CD14-positive monocyte (primary cell): ENCODE results near the gene POLE2. TPM values are rescaled to one million over a fixed set of nuclear protein-coding genes. Genes with fewer than 3 reads are reported as not detected.

Experiments
- DNase-seq, 3 donors: peaks; one replicate each; pipeline ENCODE4 v3.0.0-alpha.2; 2011 to 2022
- H2AFZ ChIP-seq: 2 replicates; pipeline ENCODE4 v1.6.0; 2012; ENCODE audit warnings: mild to moderate bottlenecking, low read depth, low read length, inconsistent platforms; ENCODE audit not compliant: insufficient read depth, poor library complexity, severe bottlenecking
- H3K27ac ChIP-seq, 2 donors: 1 replicate in 1 of 2; 2 replicates in 1 of 2; pipeline ENCODE4 v1.5.1; 2012 to 2013; ENCODE audit warnings: low read length in 2 of 2, control low read depth in 1 of 2, inconsistent platforms in 1 of 2, low read depth in 1 of 2, mild to moderate bottlenecking in 1 of 2
- H3K27me3 ChIP-seq, 2 donors: one replicate each; pipeline versions ENCODE4 v1.6.0 to v1.6.1; 2011 to 2013; ENCODE audit warnings: low read length in 2 of 2; ENCODE audit not compliant: control insufficient read depth in 2 of 2, insufficient read depth in 2 of 2
- H3K36me3 ChIP-seq, 2 donors: replicated peaks in 1 of 2; 1 replicate in 1 of 2; 2 replicates in 1 of 2; pipeline versions ENCODE4 v1.5.1 to v1.6.1; 2012 to 2013; ENCODE audit warnings: low read length in 2 of 2, control low read depth in 1 of 2, inconsistent platforms in 1 of 2, mild to moderate bottlenecking in 1 of 2; ENCODE audit not compliant: insufficient read depth in 2 of 2, control insufficient read depth in 1 of 2
- H3K4me1 ChIP-seq, 2 donors: 1 replicate in 1 of 2; 2 replicates in 1 of 2; pipeline versions ENCODE4 v1.5.1 to v1.6.1; 2012 to 2013; ENCODE audit warnings: low read length in 2 of 2, control low read depth in 1 of 2, inconsistent platforms in 1 of 2, mild to moderate bottlenecking in 1 of 2, moderate library complexity in 1 of 2; ENCODE audit not compliant: insufficient read depth in 2 of 2, control insufficient read depth in 1 of 2
- H3K4me2 ChIP-seq: replicated peaks from 2 replicates; pipeline ENCODE3; 2012; ENCODE audit warnings: low read length, moderate library complexity, mild to moderate bottlenecking; ENCODE audit not compliant: poor library complexity, severe bottlenecking; ENCODE audit errors: extremely low read depth
- H3K4me3 ChIP-seq, 3 experiments: fragments of 200-600 bp in 1 of 3; sonication (generic) in 1 of 3; replicated peaks in 1 of 3; 1 replicate in 2 of 3; 2 replicates in 1 of 3; pipeline ENCODE4 v1.5.1; 2011 to 2013; ENCODE audit warnings: low read length in 3 of 3, mild to moderate bottlenecking in 3 of 3, control low read depth in 2 of 3, low read depth in 2 of 3, inconsistent platforms in 1 of 3, moderate library complexity in 1 of 3
- H3K79me2 ChIP-seq: 2 replicates; pipeline ENCODE4 v1.6.0; 2012; ENCODE audit warnings: mild to moderate bottlenecking, control low read depth, inconsistent platforms, low read length, moderate library complexity; ENCODE audit not compliant: insufficient read depth
- H3K9ac ChIP-seq: 2 replicates; pipeline ENCODE4 v1.6.0; 2017; ENCODE audit warnings: low read length, mild to moderate bottlenecking; ENCODE audit not compliant: insufficient read depth, poor library complexity, severe bottlenecking
- H3K9me3 ChIP-seq, 2 donors: replicated peaks in 1 of 2; 1 replicate in 1 of 2; 2 replicates in 1 of 2; pipeline versions ENCODE4 v1.5.1 to v1.6.1; 2012 to 2013; ENCODE audit warnings: low read length in 2 of 2, control low read depth in 1 of 2; ENCODE audit not compliant: control insufficient read depth in 1 of 2, insufficient read depth in 1 of 2
- H4K20me1 ChIP-seq: 2 replicates; pipeline ENCODE4 v1.6.0; 2012; ENCODE audit warnings: mild to moderate bottlenecking, low read length, control low read depth, moderate library complexity; ENCODE audit not compliant: insufficient read depth
- H3K27ac Mint-ChIP-seq, 7 donors: one replicate each; pipeline ENCODE4 v1.8.0; 2020; ENCODE audit warnings: mild to moderate bottlenecking in 7 of 7, mixed read lengths in 7 of 7, moderate library complexity in 6 of 7, inconsistent platforms in 2 of 7
- H3K27me3 Mint-ChIP-seq, 3 donors: one replicate each; pipeline ENCODE4 v1.8.0; 2021 to 2022; ENCODE audit warnings: low read depth in 3 of 3, mild to moderate bottlenecking in 3 of 3, mixed read lengths in 3 of 3, moderate library complexity in 3 of 3, inconsistent platforms in 1 of 3
- H3K36me3 Mint-ChIP-seq, 2 donors: one replicate each; pipeline ENCODE4 v1.8.0; 2020; ENCODE audit warnings: mixed read lengths in 2 of 2, inconsistent platforms in 1 of 2, mild to moderate bottlenecking in 1 of 2
- H3K4me1 Mint-ChIP-seq: one replicate; pipeline ENCODE4 v1.8.0; 2020; ENCODE audit warnings: mild to moderate bottlenecking, mixed read lengths
- H3K4me3 Mint-ChIP-seq, 2 donors: one replicate each; pipeline ENCODE4 v1.8.0; 2020; ENCODE audit warnings: mild to moderate bottlenecking in 2 of 2, mixed read lengths in 2 of 2, moderate library complexity in 1 of 2
- H3K9me3 Mint-ChIP-seq, 7 donors: one replicate each; pipeline ENCODE4 v1.8.0; 2020 to 2022; ENCODE audit warnings: mixed read lengths in 7 of 7, mild to moderate bottlenecking in 6 of 7, moderate library complexity in 6 of 7, inconsistent platforms in 2 of 7
- CTCF ChIP-seq: fragments of 200-600 bp; IDR thresholded peaks from one replicate; pipeline ENCODE4 v1.8.0; 2022; ENCODE audit warnings: antibody characterized with exemption, mild to moderate bottlenecking
- WGBS: methylation state at CpG from one replicate; pipeline ENCODE4 v1.1.5; 2013; ENCODE audit warnings: missing lambda C conversion rate; ENCODE audit not compliant: insufficient coverage; 5-methylcytosine and 5-hydroxymethylcytosine counted together
- intact Hi-C, 2 donors: fragments of 100-400 bp; cut with micrococcal nuclease; formaldehyde crosslinking; loops; one replicate each; pipeline versions ENCODE4 v1.15.0 to v1.15.1; 2023
- polyA plus RNA-seq, 3 donors: library from polyadenylated mRNA; depleted of rRNA in 1 of 3; unstranded in 2 of 3; stranded (reverse) in 1 of 3; fragments of 300-500 nt in 2 of 3; fragments of >200 nt in 1 of 3; fragmentation: Illumina TruSeq in 2 of 3; gene quantifications; 1 replicate in 2 of 3; 2 replicates in 1 of 3; pipeline ENCODE4 v1.2.3, GENCODE V29; 2012 to 2021

The POLE2 gene
- polyA plus RNA-seq, 3 donors, result 0.18 to 0.57 (median 0.47) TPM

GRCh38 chr14:49612251-49612650 lies 75.8 kb downstream of the POLE2 start:
- Histone ChIP-seq H3K9ac (no peak overlapping the region), H3K79me2 (peaks cover 53% of the 10 kb centered on the region), H2AFZ (no peak overlapping the region), H3K4me2 (no peak overlapping the region), H3K4me1 (no peaks in the 10 kb centered on the region), H3K27ac (no peak overlapping the region), H3K9me3 (no peaks in the 10 kb centered on the region), H3K27me3 (no peaks in the 10 kb centered on the region), H4K20me1 (no peaks in the 10 kb centered on the region), H3K36me3 (peaks cover 9 to 48% of the 10 kb centered on the region in 2 donors), H3K4me3 (no peak overlapping the region)
- WGBS, result 100% methylated on average over 2 of the region's 4 CpGs
- no peak for TF ChIP-seq CTCF
- H3K36me3 Mint-ChIP-seq, result peaks cover 15 to 79% of the 10 kb centered on the region in 2 donors
- intact Hi-C loops, result no loop called here
- H3K4me1 Mint-ChIP-seq, result peaks cover 2% of the 10 kb centered on the region
- H3K4me3 Mint-ChIP-seq, result no peak overlapping the region
- H3K9me3 Mint-ChIP-seq, result no peaks in the 10 kb centered on the region
- no peaks in the 10 kb centered on the region for H3K27me3 Mint-ChIP-seq
- no peak for DNase-seq
- peak overlapping the region in 2 of 7 donors; percentile 4 to 43 for H3K27ac Mint-ChIP-seq

- Mint-ChIP-seq H3K27me3 (no peaks in the 10 kb centered on the region), H3K4me1 (no peaks in the 10 kb centered on the region), H3K9me3 (no peaks in the 10 kb centered on the region), H3K36me3 (peaks cover 24 to 71% of the 10 kb centered on the region in 2 donors), H3K4me3 (no peak overlapping the region), H3K27ac (no peak overlapping the region)
- Histone ChIP-seq H3K79me2 (peaks cover 67% of the 10 kb centered on the region), H3K27me3 (no peaks in the 10 kb centered on the region), H4K20me1 (no peaks in the 10 kb centered on the region), H2AFZ (no peak overlapping the region), H3K4me2 (no peak overlapping the region), H3K36me3 (peaks cover 10 to 48% of the 10 kb centered on the region in 2 donors), H3K9ac (no peak overlapping the region), H3K4me3 (no peak overlapping the region), H3K9me3 (no peaks in the 10 kb centered on the region), H3K27ac (peak overlapping the region in 1 of 2 donors; percentile 20), H3K4me1 (no peaks in the 10 kb centered on the region)
- TF ChIP-seq CTCF, result no peak
- intact Hi-C loops, result no loop called here
- 78% methylated on average over 2 of the region's 6 CpGs for WGBS
- DNase-seq, result no peak
Measured at GRCh38 chr14:49607583-49607982, 80.4 kb downstream of the POLE2 start.
